ENCODE measurements around the gene RNF144A. TPM values are rescaled to one million over a fixed set of nuclear protein-coding genes. Genes with fewer than 3 reads are reported as not detected.

Gene RNF144A
- total RNA-seq, 1 donor from 2014 or later = 39.9 TPM

DNA sequence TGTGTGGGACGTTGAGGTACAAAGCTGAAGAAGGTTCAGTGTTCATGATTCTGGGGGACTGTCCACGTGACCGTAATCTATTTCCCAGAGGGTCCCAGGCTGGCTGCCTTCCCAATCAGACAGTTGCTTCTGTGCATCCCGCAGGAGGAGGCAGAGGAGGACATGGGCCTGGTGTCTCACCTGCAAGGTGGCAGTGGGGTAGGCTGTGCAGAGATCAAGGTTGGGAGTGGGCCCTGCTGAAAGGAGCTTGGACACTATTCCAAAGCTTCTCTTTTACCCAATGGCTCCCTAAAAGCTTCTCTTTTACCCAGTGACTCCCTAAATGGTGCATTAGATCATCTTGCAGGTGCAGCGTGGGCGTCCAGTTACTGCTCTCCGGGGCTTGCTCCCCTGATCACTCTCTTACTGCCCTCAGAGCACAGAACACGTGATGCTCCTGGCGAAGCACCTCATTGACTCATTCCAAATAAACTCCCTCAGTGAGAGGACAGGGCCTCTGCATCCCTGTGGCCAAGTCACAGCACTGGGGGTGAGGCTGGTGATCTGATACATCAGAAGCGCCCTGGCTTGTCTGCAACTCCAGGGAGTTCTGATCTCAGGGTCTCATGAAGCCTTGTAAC, 41.5 kb downstream of the RNF144A start:
- H3K9me3 Mint-ChIP-seq (ENCODE audit: low read depth) = peaks cover 4% of the 10 kb centered on the region
- no peak for DNase-seq (ENCODE audit: low spot score, unreplicated experiment)
- peaks cover 10% of the 10 kb centered on the region for H3K4me1 Mint-ChIP-seq (ENCODE audit: low read depth)
- TF ChIP-seq, protein P1, sequence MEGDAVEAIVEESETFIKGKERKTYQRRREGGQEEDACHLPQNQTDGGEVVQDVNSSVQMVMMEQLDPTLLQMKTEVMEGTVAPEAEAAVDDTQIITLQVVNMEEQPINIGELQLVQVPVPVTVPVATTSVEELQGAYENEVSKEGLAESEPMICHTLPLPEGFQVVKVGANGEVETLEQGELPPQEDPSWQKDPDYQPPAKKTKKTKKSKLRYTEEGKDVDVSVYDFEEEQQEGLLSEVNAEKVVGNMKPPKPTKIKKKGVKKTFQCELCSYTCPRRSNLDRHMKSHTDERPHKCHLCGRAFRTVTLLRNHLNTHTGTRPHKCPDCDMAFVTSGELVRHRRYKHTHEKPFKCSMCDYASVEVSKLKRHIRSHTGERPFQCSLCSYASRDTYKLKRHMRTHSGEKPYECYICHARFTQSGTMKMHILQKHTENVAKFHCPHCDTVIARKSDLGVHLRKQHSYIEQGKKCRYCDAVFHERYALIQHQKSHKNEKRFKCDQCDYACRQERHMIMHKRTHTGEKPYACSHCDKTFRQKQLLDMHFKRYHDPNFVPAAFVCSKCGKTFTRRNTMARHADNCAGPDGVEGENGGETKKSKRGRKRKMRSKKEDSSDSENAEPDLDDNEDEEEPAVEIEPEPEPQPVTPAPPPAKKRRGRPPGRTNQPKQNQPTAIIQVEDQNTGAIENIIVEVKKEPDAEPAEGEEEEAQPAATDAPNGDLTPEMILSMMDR (IDR thresholded peaks at IDR 0.05; ENCODE audit: unreplicated experiment) = no peak
- H3K27ac Mint-ChIP-seq = no peak overlapping the region
- no peak overlapping the region for H3K4me3 Mint-ChIP-seq (ENCODE audit: low read depth)
- H3K27me3 Mint-ChIP-seq = no peaks in the 10 kb centered on the region
- peaks cover 10% of the 10 kb centered on the region for H3K36me3 Mint-ChIP-seq (ENCODE audit: insufficient read depth)

DNA sequence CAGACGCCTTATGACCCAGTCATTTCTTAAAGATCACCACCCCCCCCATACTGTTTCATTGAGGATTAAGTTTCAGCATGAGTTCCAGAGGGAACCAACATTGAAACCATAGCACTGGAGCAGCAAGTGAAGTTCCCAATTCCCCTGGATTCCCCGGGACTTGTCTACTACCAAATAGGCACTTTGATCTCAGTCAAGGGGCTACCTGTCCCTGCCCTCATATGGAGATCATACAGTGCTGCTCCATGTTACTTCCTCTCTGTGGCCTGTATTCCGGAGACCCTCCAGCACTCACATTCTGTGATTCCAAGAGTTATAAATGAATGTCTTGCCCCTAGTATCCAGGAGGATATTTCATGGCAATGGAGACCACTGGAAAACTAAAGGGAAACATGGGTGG, 42.5 kb downstream of the RNF144A start:
- H3K4me3 Mint-ChIP-seq (ENCODE audit: low read depth) = no peak overlapping the region
- H3K9me3 Mint-ChIP-seq (ENCODE audit: low read depth) = peaks cover 4% of the 10 kb centered on the region
- TF ChIP-seq, protein P1 (IDR thresholded peaks at IDR 0.05; ENCODE audit: unreplicated experiment) = no peak
- H3K4me1 Mint-ChIP-seq (ENCODE audit: low read depth) = peaks cover 7% of the 10 kb centered on the region
- no peak for DNase-seq (ENCODE audit: low spot score, unreplicated experiment)
- no peaks in the 10 kb centered on the region for H3K27me3 Mint-ChIP-seq
- H3K36me3 Mint-ChIP-seq (ENCODE audit: insufficient read depth) = peaks cover 12% of the 10 kb centered on the region
- H3K27ac Mint-ChIP-seq = no peak overlapping the region

DNA sequence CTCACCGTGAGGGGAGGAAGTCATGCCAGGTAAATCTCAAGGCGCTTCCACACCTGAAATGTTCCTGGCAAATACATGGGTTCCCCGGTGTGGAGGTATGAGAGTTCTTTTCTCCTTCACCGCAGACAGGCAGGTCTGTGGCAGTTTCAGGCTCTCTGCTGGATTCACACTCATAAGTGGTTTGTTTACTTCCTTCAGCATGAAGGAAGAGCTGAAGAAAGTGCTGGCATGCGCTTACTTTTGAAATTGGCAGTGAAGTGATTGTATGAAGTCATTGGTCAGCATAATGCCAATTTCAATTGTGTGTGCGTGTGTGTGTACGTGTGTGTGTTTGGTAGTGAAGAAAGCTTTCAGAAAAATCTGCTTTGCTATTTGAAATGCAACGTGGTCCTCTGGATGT, 43.4 kb downstream of the RNF144A start:
- H3K27ac Mint-ChIP-seq = no peak overlapping the region
- no peaks in the 10 kb centered on the region for H3K4me1 Mint-ChIP-seq (ENCODE audit: low read depth)
- H3K27me3 Mint-ChIP-seq = no peaks in the 10 kb centered on the region
- peaks cover 15% of the 10 kb centered on the region for H3K36me3 Mint-ChIP-seq (ENCODE audit: insufficient read depth)
- peaks cover 4% of the 10 kb centered on the region for H3K9me3 Mint-ChIP-seq (ENCODE audit: low read depth)
- no peak for DNase-seq (ENCODE audit: low spot score, unreplicated experiment)
- TF ChIP-seq, protein P1 (IDR thresholded peaks at IDR 0.05; ENCODE audit: unreplicated experiment) = no peak
- H3K4me3 Mint-ChIP-seq (ENCODE audit: low read depth) = no peak overlapping the region

DNA sequence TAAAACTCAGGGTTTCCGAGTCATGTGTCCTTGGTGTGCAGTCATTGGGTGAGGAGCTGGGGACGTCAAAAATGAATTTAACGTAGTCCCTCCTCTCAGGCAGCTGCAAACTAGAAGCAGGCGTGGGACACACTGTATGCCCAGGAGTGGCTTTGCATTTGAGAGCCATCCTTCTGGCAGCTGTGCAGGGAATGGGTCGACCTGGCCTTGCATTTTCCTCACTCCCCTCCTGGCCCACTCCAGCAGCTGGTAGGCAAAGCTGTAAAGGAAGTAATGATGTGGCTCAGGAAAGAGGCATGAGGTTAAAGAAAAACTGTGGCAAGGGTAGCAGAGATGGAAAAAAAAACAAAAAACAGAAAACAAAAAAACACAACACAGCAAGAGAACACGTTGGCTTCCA, 46.5 kb downstream of the RNF144A start:
- no peak overlapping the region for H3K27ac Mint-ChIP-seq
- no peaks in the 10 kb centered on the region for H3K27me3 Mint-ChIP-seq
- TF ChIP-seq, protein P1 (IDR thresholded peaks at IDR 0.05; ENCODE audit: unreplicated experiment) = no peak
- H3K4me1 Mint-ChIP-seq (ENCODE audit: low read depth) = no peaks in the 10 kb centered on the region
- DNase-seq (ENCODE audit: low spot score, unreplicated experiment) = no peak
- H3K9me3 Mint-ChIP-seq (ENCODE audit: low read depth) = peaks cover 4% of the 10 kb centered on the region
- H3K36me3 Mint-ChIP-seq (ENCODE audit: insufficient read depth) = peaks cover 18% of the 10 kb centered on the region
- no peak overlapping the region for H3K4me3 Mint-ChIP-seq (ENCODE audit: low read depth)

DNA sequence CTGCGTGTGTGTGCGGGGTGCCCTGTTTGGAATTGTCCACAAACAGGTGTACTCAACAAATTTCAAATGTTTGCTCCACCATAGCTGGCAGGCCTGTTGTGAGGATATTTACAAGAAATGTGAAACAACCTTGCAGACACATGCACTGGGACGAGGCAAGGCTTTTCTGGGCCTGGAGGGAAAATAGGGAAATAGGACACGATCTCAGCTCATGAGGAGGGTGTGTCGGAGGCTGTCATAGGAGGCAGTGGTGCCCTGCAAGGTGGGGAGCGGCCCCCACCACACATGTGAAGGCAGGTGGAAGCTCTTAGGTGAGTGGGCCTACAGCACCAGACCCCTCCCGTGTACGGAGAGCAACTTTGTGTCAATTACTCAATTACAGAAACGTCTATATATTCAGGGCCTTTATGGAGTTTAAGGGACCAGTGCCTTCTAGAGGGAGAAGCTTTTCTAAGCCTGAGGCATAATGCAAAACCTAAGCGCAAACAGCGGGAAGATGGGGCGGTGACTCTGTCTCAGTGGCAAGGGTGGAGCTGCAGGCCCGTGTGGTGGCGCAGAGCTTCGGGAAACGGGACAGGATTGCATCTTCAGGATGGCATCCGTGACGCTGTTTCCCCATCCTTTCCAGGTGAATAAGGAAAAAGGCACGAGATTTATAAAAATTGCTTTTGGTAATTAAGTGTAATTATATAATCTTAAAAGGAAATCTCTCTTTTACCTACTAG, 48.0 kb downstream of the RNF144A start:
- no peaks in the 10 kb centered on the region for H3K4me1 Mint-ChIP-seq (ENCODE audit: low read depth)
- no peak for DNase-seq (ENCODE audit: low spot score, unreplicated experiment)
- no peak overlapping the region for H3K4me3 Mint-ChIP-seq (ENCODE audit: low read depth)
- no peaks in the 10 kb centered on the region for H3K27me3 Mint-ChIP-seq
- H3K27ac Mint-ChIP-seq = no peak overlapping the region
- peaks cover 25% of the 10 kb centered on the region for H3K36me3 Mint-ChIP-seq (ENCODE audit: insufficient read depth)
- H3K9me3 Mint-ChIP-seq (ENCODE audit: low read depth) = peaks cover 4% of the 10 kb centered on the region
- TF ChIP-seq, protein P1 (IDR thresholded peaks at IDR 0.05; ENCODE audit: unreplicated experiment) = no peak
